D721Med (cell line): ENCODE data around the gene MIB2.

Source experiments
- DNase-seq: peaks from one replicate; pipeline ENCODE4 v3.0.0; 2011; ENCODE audit warnings: low spot score; ENCODE audit not compliant: insufficient read length
- FAIRE-seq: peaks from 2 replicates; lab custom pipeline; 2011; peaks lifted over from hg19 to GRCh38; lab: Jason Lieb, UNC
- CTCF ChIP-seq: IDR thresholded peaks from 2 replicates; pipeline ENCODE4 v1.5.1; 2012; ENCODE audit warnings: mild to moderate bottlenecking, control low read depth; ENCODE audit not compliant: insufficient read depth; ENCODE audit errors: missing control alignments

MIB2 gene

GRCh38 chr1:1616045-1616790 lies 918 bp downstream of the MIB2 start:
- DNase-seq (no peak), FAIRE-seq (no peak)
- no peak for TF ChIP-seq CTCF

GRCh38 chr1:1616838-1617237 lies 1.5 kb downstream of the MIB2 start:
- DNase-seq (no peak), FAIRE-seq (no peak)
- TF ChIP-seq CTCF: no peak

GRCh38 chr1:1617516-1617915 lies 2.2 kb downstream of the MIB2 start:
- no peak for TF ChIP-seq CTCF
- FAIRE-seq (no peak), DNase-seq (no peak)

GRCh38 chr1:1617925-1618324 lies 2.6 kb downstream of the MIB2 start:
- FAIRE-seq: no peak
- no peak for DNase-seq
- TF ChIP-seq CTCF: no peak

GRCh38 chr1:1618396-1619068 lies 3.2 kb downstream of the MIB2 start:
- DNase-seq (no peak), FAIRE-seq (no peak)
- no peak for TF ChIP-seq CTCF

- DNase-seq (no peak), FAIRE-seq (no peak)
- peak; percentile 8 for TF ChIP-seq CTCF
Measured at GRCh38 chr1:1619917-1620361, 4.6 kb downstream of the MIB2 start.

GRCh38 chr1:1620433-1621139 lies 5.3 kb downstream of the MIB2 start:
- no peak for FAIRE-seq
- DNase-seq: no peak
- TF ChIP-seq CTCF: no peak
